ENCODE results near the gene SLC47A2.

Gene SLC47A2

DNA sequence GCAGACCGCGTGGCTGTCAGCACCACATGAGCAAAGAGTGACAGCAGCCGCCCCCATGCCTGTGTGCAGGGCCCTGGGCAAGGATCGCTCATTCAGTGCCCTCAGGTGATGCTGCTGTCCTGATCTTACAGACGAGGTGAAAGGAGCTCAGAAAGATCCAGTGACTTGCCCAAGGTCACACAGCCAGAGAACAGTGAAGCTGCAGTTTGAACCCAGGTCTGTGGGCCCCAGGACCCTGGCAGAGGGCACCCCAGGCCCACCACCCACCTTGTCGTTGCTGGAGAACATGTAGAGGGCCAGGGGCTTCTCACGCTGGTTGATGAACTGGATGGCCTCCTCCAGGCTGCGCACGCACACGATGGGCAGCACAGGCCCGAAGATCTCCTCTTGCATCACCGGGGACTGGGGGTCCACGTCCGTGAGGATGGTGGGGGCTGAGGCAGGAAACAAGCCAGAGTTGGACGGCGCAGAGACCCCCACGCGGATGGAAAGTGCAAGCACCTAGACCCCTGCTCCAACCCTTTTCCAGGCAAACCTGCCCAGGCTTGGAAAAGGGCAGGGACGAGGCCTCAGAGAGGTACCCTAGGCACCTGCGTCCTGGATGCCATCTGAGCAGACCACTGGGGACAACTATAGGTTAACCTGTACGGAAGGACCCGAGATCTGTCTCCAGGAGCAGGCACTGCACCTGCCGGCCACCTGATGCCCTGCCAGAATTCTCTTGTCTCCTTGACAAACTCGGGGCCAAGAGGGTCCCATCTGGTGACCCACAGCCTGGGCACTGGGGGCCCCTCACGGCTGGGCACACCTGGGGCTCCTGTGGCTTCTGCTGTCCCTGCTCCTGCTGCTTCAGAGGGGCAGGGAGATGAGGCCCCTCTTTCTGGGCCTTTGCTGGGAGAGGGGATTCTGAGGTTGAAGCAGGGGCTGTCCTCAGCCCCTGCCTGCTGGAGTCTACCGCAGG is 23.1 kb upstream of the SLC47A2 start:
- ATAC-seq (ENCODE audit: insufficient read depth, low read depth) (no peak), DNase-seq (no peak)
- Histone ChIP-seq H3K4me3 (ENCODE audit: low read depth in 1 of 2, low read length in 2 of 2) (no peak overlapping the region), H4K20me1 (ENCODE audit: insufficient read depth, low read length) (peaks cover 2% of the 10 kb centered on the region; the same call in 1 of the 2 replicates), H3K9ac (ENCODE audit: low read depth, low read length) (no peak overlapping the region), H2AFZ (ENCODE audit: low read depth, low read length) (no peak overlapping the region), H3K27me3 (ENCODE audit: insufficient read depth, low read length, poor library complexity) (no peaks in the 10 kb centered on the region), H3K36me3 (ENCODE audit: insufficient read depth, low read length) (no peaks in the 10 kb centered on the region), H3K4me1 (ENCODE audit: insufficient read depth, low read length) (no peaks in the 10 kb centered on the region), H3K9me3 (ENCODE audit: insufficient read depth, low read length, severe bottlenecking) (no peaks in the 10 kb centered on the region), H3K4me2 (ENCODE audit: insufficient read depth, low read length) (no peak overlapping the region), H3K27ac (ENCODE audit: low read length) (no peak overlapping the region), H3K79me2 (ENCODE audit: insufficient read depth, low read length) (no peaks in the 10 kb centered on the region)
- TF ChIP-seq EZH2 (IDR thresholded peaks at IDR 0.05; ENCODE audit: borderline replicate concordance, low read depth, low read length, severe bottlenecking) = no peak
- TF ChIP-seq, protein P1, sequence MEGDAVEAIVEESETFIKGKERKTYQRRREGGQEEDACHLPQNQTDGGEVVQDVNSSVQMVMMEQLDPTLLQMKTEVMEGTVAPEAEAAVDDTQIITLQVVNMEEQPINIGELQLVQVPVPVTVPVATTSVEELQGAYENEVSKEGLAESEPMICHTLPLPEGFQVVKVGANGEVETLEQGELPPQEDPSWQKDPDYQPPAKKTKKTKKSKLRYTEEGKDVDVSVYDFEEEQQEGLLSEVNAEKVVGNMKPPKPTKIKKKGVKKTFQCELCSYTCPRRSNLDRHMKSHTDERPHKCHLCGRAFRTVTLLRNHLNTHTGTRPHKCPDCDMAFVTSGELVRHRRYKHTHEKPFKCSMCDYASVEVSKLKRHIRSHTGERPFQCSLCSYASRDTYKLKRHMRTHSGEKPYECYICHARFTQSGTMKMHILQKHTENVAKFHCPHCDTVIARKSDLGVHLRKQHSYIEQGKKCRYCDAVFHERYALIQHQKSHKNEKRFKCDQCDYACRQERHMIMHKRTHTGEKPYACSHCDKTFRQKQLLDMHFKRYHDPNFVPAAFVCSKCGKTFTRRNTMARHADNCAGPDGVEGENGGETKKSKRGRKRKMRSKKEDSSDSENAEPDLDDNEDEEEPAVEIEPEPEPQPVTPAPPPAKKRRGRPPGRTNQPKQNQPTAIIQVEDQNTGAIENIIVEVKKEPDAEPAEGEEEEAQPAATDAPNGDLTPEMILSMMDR (IDR thresholded peaks at IDR 0.05; ENCODE audit: borderline replicate concordance, extremely low read depth, low read length, poor library complexity, severe bottlenecking) = no peak

GRCh38 chr17:19738757-19739156 is 22.4 kb upstream of the SLC47A2 start:
- Histone ChIP-seq H3K27ac (ENCODE audit: low read length) (no peak overlapping the region), H2AFZ (ENCODE audit: low read depth, low read length) (no peak overlapping the region), H3K36me3 (ENCODE audit: insufficient read depth, low read length) (no peaks in the 10 kb centered on the region), H3K4me1 (ENCODE audit: insufficient read depth, low read length) (no peaks in the 10 kb centered on the region), H3K4me2 (ENCODE audit: insufficient read depth, low read length) (no peak overlapping the region), H3K79me2 (ENCODE audit: insufficient read depth, low read length) (no peaks in the 10 kb centered on the region), H3K4me3 (ENCODE audit: low read depth in 1 of 2, low read length in 2 of 2) (no peak overlapping the region), H3K9ac (ENCODE audit: low read depth, low read length) (no peak overlapping the region), H4K20me1 (ENCODE audit: insufficient read depth, low read length) (peaks cover 2% of the 10 kb centered on the region; the same call in 1 of the 2 replicates), H3K9me3 (ENCODE audit: insufficient read depth, low read length, severe bottlenecking) (no peaks in the 10 kb centered on the region), H3K27me3 (ENCODE audit: insufficient read depth, low read length, poor library complexity) (no peaks in the 10 kb centered on the region)
- ATAC-seq (ENCODE audit: insufficient read depth, low read depth) = no peak
- no peak for DNase-seq
- TF ChIP-seq EZH2 (IDR thresholded peaks at IDR 0.05; ENCODE audit: borderline replicate concordance, low read depth, low read length, severe bottlenecking) = no peak
- TF ChIP-seq, protein P1 (IDR thresholded peaks at IDR 0.05; ENCODE audit: borderline replicate concordance, extremely low read depth, low read length, poor library complexity, severe bottlenecking) = no peak

DNA sequence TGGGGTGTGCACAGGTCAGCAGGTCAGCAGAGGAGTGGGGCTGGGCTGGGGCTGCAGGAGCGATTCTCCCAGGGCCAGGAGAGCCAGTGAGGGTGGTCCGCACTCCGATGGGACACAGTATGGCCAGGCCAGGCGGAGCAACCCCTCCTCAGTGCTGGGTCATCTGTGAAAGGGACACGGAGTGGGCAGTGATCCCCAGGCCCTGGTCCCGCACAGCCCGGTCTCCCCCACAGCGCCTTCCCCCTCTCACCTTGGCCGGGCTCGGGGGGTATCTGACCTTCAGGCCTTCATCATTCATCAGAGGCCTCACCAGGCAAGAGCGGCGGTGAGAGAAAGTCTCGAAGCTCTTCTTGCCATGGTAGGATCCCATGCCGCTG is 21.7 kb upstream of the SLC47A2 start:
- Histone ChIP-seq H3K36me3 (ENCODE audit: insufficient read depth, low read length) (no peaks in the 10 kb centered on the region), H2AFZ (ENCODE audit: low read depth, low read length) (no peak overlapping the region), H3K27ac (ENCODE audit: low read length) (no peak overlapping the region), H3K27me3 (ENCODE audit: insufficient read depth, low read length, poor library complexity) (no peaks in the 10 kb centered on the region), H3K9me3 (ENCODE audit: insufficient read depth, low read length, severe bottlenecking) (no peaks in the 10 kb centered on the region), H3K9ac (ENCODE audit: low read depth, low read length) (no peak overlapping the region), H3K4me3 (ENCODE audit: low read depth in 1 of 2, low read length in 2 of 2) (no peak overlapping the region), H3K4me1 (ENCODE audit: insufficient read depth, low read length) (no peaks in the 10 kb centered on the region), H3K4me2 (ENCODE audit: insufficient read depth, low read length) (no peak overlapping the region), H4K20me1 (ENCODE audit: insufficient read depth, low read length) (peaks cover 2% of the 10 kb centered on the region; the same call in 1 of the 2 replicates), H3K79me2 (ENCODE audit: insufficient read depth, low read length) (no peaks in the 10 kb centered on the region)
- TF ChIP-seq EZH2 (IDR thresholded peaks at IDR 0.05; ENCODE audit: borderline replicate concordance, low read depth, low read length, severe bottlenecking) = no peak
- TF ChIP-seq, protein P1 (IDR thresholded peaks at IDR 0.05; ENCODE audit: borderline replicate concordance, extremely low read depth, low read length, poor library complexity, severe bottlenecking) = no peak
- no peak for ATAC-seq (ENCODE audit: insufficient read depth, low read depth)
- no peak for DNase-seq

Measured in DND-41 (cell line).